H1 (cell line): ENCODE data around the gene INVS. TPM values are rescaled to one million over a fixed set of nuclear protein-coding genes. Genes with fewer than 3 reads are reported as not detected.

Source experiments
- ATF2 ChIP-seq: IDR thresholded peaks from 2 replicates; pipeline ENCODE4 v1.6.1; 2012; ENCODE audit warnings: low read length, inconsistent platforms
- CBX8 ChIP-seq: fragments of 300-800, 300-1000 bp; sonication (generic); IDR thresholded peaks from 2 replicates; pipeline ENCODE4 v1.7.1; 2016; ENCODE audit warnings: low read depth, low read length, borderline replicate concordance
- CEBPB ChIP-seq: IDR thresholded peaks from 2 replicates; pipeline ENCODE4 v1.6.1; 2012; ENCODE audit warnings: low read depth, low read length
- CHD7 ChIP-seq: fragments of 300-600 bp; sonication (generic); IDR thresholded peaks from 2 replicates; pipeline ENCODE4 v1.7.1; 2012; ENCODE audit warnings: low read length, moderate library complexity, mild to moderate bottlenecking, inconsistent platforms; ENCODE audit not compliant: insufficient replicate concordance
- EZH2 ChIP-seq: fragments of 200-600 bp; sonication (generic); IDR thresholded peaks from 2 replicates; pipeline ENCODE4 v1.7.1; 2012; ENCODE audit warnings: low read depth, mild to moderate bottlenecking, moderate library complexity, low read length, inconsistent platforms; ENCODE audit not compliant: severe bottlenecking
- JUND ChIP-seq: IDR thresholded peaks from 2 replicates; pipeline ENCODE4 v1.6.1; 2011; ENCODE audit warnings: mild to moderate bottlenecking, improper control_type of control experiment, low read length
- POU5F1 ChIP-seq: IDR thresholded peaks from 2 replicates; pipeline ENCODE4 v1.6.1; 2011; ENCODE audit warnings: low read depth, mild to moderate bottlenecking, low read length, moderate library complexity
- SP2 ChIP-seq: IDR thresholded peaks from 2 replicates; pipeline ENCODE4 v1.6.1; 2012; ENCODE audit warnings: mild to moderate bottlenecking, low read length, inconsistent platforms
- SP4 ChIP-seq: IDR thresholded peaks from 2 replicates; pipeline ENCODE4 v1.6.1; 2012; ENCODE audit warnings: low read length, inconsistent platforms
- USF2 ChIP-seq: IDR thresholded peaks from 2 replicates; pipeline ENCODE4 v1.6.1; 2011; ENCODE audit warnings: low read length, improper control_type of control experiment
- polyA plus RNA-seq, 7 experiments: library from polyadenylated mRNA; depleted of rRNA in 3 of 7; stranded (reverse) in 5 of 7; unstranded in 2 of 7; fragments of >200 nt in 5 of 7; fragments of 200-250 nt in 2 of 7; gene quantifications; 1 replicate in 5 of 7; 2 replicates in 1 of 7; 4 replicates in 1 of 7; pipeline versions ENCODE4 v1.2.1 to v1.2.3, GENCODE V29; 2011 to 2013; ENCODE audit warnings: missing spikeins in 2 of 7, mixed read lengths in 2 of 7
- total RNA-seq: library from RNA; stranded (reverse); fragmentation: NEBNext Ultra II Directional; extraction: Animal tissue kit (Norgen Biotek cat#: 25700); gene quantifications from 2 replicates; pipeline ENCODE4 v1.2.1, GENCODE V29; 2021

The INVS gene
- total and polyA plus RNA-seq, 2 of the 8 experiments (the other 6 are each of a cell fraction or from before 2014, with no cell fraction given), result 4.1 to 6.9 TPM

- TF ChIP-seq CHD7 (no peak), CBX8 (no peak), SP2 (no peak), SP4 (no peak), JUND (no peak), CEBPB (no peak), USF2 (no peak), EZH2 (no peak), ATF2 (no peak), POU5F1 (no peak)
These were observed 197.4 kb downstream of the INVS start (continued) for GRCh38 chr9:100296407-100296806.
